HepG2 (cell line): ENCODE data around the gene HYAL2. TPM values are rescaled to one million over a fixed set of nuclear protein-coding genes. Genes with fewer than 3 reads are reported as not detected.

Experiments used
- ATRX ChIP-seq: sonication (generic); formaldehyde crosslinking; IDR thresholded peaks from 2 replicates; pipeline ENCODE4 v1.4.0; 2020; ENCODE audit warnings: missing genetic modification reagents, borderline replicate concordance
- KLF13 ChIP-seq: sonication (generic); formaldehyde crosslinking; IDR thresholded peaks from 2 replicates; pipeline ENCODE4 v1.4.0; 2020; ENCODE audit warnings: mild to moderate bottlenecking, missing genetic modification reagents
- MEF2D ChIP-seq: sonication (generic); formaldehyde crosslinking; IDR thresholded peaks from 2 replicates; pipeline ENCODE4 v1.5.1; 2020; ENCODE audit warnings: mild to moderate bottlenecking, missing genetic modification reagents
- MYNN ChIP-seq: sonication (generic); formaldehyde crosslinking; IDR thresholded peaks from 2 replicates; pipeline ENCODE4 v1.4.0; 2020; ENCODE audit warnings: mild to moderate bottlenecking, low read depth, missing genetic modification reagents
- NFKB2 ChIP-seq: sonication (generic); formaldehyde crosslinking; IDR thresholded peaks from 2 replicates; pipeline ENCODE4 v1.4.0; 2020; ENCODE audit warnings: missing genetic modification reagents, borderline replicate concordance
- RCOR2 ChIP-seq: IDR thresholded peaks from 2 replicates; pipeline ENCODE4 v1.6.1; 2016; ENCODE audit warnings: missing biosample characterization, missing genetic modification reagents
- SNAPC4 ChIP-seq: sonication (generic); formaldehyde crosslinking; IDR thresholded peaks from 2 replicates; pipeline ENCODE4 v1.4.0; 2020; ENCODE audit warnings: mild to moderate bottlenecking, missing genetic modification reagents
- SPEN ChIP-seq: sonication (generic); formaldehyde crosslinking; IDR thresholded peaks from 2 replicates; pipeline ENCODE4 v1.5.1; 2020; ENCODE audit warnings: low read depth, mild to moderate bottlenecking, missing genetic modification reagents
- SRF ChIP-seq: IDR thresholded peaks from 2 replicates; pipeline ENCODE4 v1.6.1; 2011; ENCODE audit warnings: mild to moderate bottlenecking, low read depth, low read length, moderate library complexity
- STAG1 ChIP-seq: sonication (generic); formaldehyde crosslinking; IDR thresholded peaks from 2 replicates; pipeline ENCODE4 v1.4.0; 2020; ENCODE audit warnings: missing genetic modification reagents
- U2AF2 ChIP-seq: fragments of 200-400 bp; formaldehyde crosslinking; IDR thresholded peaks from 2 replicates; pipeline ENCODE4 v1.6.1; 2017; ENCODE audit warnings: low read depth, mild to moderate bottlenecking, low read length
- ZNF549 ChIP-seq: sonication (generic); formaldehyde crosslinking; IDR thresholded peaks from 2 replicates; pipeline ENCODE4 v1.5.0; 2020; ENCODE audit warnings: missing genetic modification reagents
- ZNF644 ChIP-seq: IDR thresholded peaks from 2 replicates; pipeline ENCODE4 v1.6.1; 2016; ENCODE audit warnings: low read depth
- ZNF879 ChIP-seq: sonication (generic); formaldehyde crosslinking; IDR thresholded peaks from 2 replicates; pipeline ENCODE4 v1.8.1; 2023; ENCODE audit warnings: missing genetic modification reagents
- ZSCAN9 ChIP-seq: IDR thresholded peaks from 2 replicates; pipeline ENCODE4 v1.6.1; 2016; ENCODE audit warnings: borderline replicate concordance
- polyA plus RNA-seq, 8 experiments: library from polyadenylated mRNA; depleted of rRNA in 3 of 8; stranded (reverse) in 7 of 8; unstranded in 1 of 8; fragments of >200 nt; fragmentation: Illumina TruSeq in 4 of 8; extraction: Trizol in 4 of 8; gene quantifications; 2 replicates each; pipeline versions ENCODE4 v1.2.1 to v1.2.3, GENCODE V29; 2011 to 2016; ENCODE audit warnings: low read depth in 4 of 8, missing spikeins in 1 of 8, mixed read lengths in 1 of 8; ENCODE audit not compliant: insufficient read depth in 1 of 8
- total RNA-seq, 5 experiments: library from RNA; depleted of rRNA; stranded (reverse); fragments of >200 nt; fragmentation: Illumina TruSeq; extraction: Trizol; gene quantifications; 2 replicates each; pipeline ENCODE4 v1.2.3, GENCODE V29; 2016; ENCODE audit warnings: low read depth in 1 of 5
- TF ChIP-seq, protein P1 (sequence below): sonication (generic); formaldehyde crosslinking; IDR thresholded peaks from 2 replicates; pipeline ENCODE4 v1.9.0; 2021; ENCODE audit warnings: missing genetic modification reagents, borderline replicate concordance
- TF ChIP-seq, protein P2 (sequence below): sonication (generic); formaldehyde crosslinking; IDR thresholded peaks from 2 replicates; pipeline ENCODE4 v1.5.0; 2020; ENCODE audit warnings: missing genetic modification reagents, mild to moderate bottlenecking, borderline replicate concordance
- TF ChIP-seq, protein P3 (sequence below): fragments of 450-650 bp; IDR thresholded peaks from 2 replicates; pipeline ENCODE4 v1.6.1; 2017
- TF ChIP-seq, protein P4 (sequence below): IDR thresholded peaks from 2 replicates; pipeline ENCODE4 v1.6.1; 2016

Gene HYAL2
- total and polyA plus RNA-seq, 2 of the 13 experiments (the other 11 are each of a cell fraction or from before 2014, with no cell fraction given): 76.2 to 102 TPM

GRCh38 chr3:50298836-50299637, 23.5 kb downstream of the HYAL2 start, which contains the start of the genes HYAL3 and NAA80 (continued):
- TF ChIP-seq, protein P1, sequence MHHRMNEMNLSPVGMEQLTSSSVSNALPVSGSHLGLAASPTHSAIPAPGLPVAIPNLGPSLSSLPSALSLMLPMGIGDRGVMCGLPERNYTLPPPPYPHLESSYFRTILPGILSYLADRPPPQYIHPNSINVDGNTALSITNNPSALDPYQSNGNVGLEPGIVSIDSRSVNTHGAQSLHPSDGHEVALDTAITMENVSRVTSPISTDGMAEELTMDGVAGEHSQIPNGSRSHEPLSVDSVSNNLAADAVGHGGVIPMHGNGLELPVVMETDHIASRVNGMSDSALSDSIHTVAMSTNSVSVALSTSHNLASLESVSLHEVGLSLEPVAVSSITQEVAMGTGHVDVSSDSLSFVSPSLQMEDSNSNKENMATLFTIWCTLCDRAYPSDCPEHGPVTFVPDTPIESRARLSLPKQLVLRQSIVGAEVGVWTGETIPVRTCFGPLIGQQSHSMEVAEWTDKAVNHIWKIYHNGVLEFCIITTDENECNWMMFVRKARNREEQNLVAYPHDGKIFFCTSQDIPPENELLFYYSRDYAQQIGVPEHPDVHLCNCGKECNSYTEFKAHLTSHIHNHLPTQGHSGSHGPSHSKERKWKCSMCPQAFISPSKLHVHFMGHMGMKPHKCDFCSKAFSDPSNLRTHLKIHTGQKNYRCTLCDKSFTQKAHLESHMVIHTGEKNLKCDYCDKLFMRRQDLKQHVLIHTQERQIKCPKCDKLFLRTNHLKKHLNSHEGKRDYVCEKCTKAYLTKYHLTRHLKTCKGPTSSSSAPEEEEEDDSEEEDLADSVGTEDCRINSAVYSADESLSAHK (CRISPR knock-in tag): no peak
- TF ChIP-seq SNAPC4 (CRISPR knock-in tag) (no peak), SRF (no peak; the same call in 1 of the 2 replicates), RCOR2 (no peak), ZNF644 (CRISPR knock-in tag) (no peak), MEF2D (CRISPR knock-in tag) (peak; percentile 23; the same call in 1 of the 2 replicates), STAG1 (CRISPR knock-in tag) (no peak; the same call in 1 of the 2 replicates), KLF13 (CRISPR knock-in tag) (no peak), ZNF879 (CRISPR knock-in tag) (no peak), ATRX (CRISPR knock-in tag) (no peak), ZNF549 (CRISPR knock-in tag) (no peak), SPEN (no peak; the same call in none of the 2 replicates), ZSCAN9 (CRISPR knock-in tag) (no peak; the same call in 1 of the 2 replicates), U2AF2 (no peak), MYNN (CRISPR knock-in tag) (no peak), NFKB2 (CRISPR knock-in tag) (peak; percentile 84; the same call in 1 of the 2 replicates)
- TF ChIP-seq, protein P2, sequence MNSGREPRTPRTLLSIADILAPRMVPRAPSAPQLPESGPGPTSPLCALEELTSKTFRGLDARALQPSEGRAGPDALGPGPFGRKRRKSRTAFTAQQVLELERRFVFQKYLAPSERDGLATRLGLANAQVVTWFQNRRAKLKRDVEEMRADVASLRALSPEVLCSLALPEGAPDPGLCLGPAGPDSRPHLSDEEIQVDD (CRISPR knock-in tag): 0 out of 2 replicates have a peak, but pooled peaks have one; percentile 59
- TF ChIP-seq, protein P3, sequence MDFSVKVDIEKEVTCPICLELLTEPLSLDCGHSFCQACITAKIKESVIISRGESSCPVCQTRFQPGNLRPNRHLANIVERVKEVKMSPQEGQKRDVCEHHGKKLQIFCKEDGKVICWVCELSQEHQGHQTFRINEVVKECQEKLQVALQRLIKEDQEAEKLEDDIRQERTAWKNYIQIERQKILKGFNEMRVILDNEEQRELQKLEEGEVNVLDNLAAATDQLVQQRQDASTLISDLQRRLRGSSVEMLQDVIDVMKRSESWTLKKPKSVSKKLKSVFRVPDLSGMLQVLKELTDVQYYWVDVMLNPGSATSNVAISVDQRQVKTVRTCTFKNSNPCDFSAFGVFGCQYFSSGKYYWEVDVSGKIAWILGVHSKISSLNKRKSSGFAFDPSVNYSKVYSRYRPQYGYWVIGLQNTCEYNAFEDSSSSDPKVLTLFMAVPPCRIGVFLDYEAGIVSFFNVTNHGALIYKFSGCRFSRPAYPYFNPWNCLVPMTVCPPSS: no peak
- TF ChIP-seq, protein P4, sequence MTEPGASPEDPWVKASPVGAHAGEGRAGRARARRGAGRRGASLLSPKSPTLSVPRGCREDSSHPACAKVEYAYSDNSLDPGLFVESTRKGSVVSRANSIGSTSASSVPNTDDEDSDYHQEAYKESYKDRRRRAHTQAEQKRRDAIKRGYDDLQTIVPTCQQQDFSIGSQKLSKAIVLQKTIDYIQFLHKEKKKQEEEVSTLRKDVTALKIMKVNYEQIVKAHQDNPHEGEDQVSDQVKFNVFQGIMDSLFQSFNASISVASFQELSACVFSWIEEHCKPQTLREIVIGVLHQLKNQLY (CRISPR knock-in tag): no peak; the same call in 1 of the 2 replicates
